GM19351 (cell line): ENCODE results near the gene TARP.
"Not testable (repeated sequence)": the region's sequence is repeated elsewhere in the genome, so short reads cannot be mapped to it uniquely, and the experiment has no call there.

Experiments
- ATAC-seq: cut with Tn5 transposase; IDR thresholded peaks from one replicate; pipeline ENCODE4 v1.9.1; 2021; ENCODE audit warnings: mild to moderate bottlenecking, moderate library complexity; ENCODE audit not compliant: unreplicated experiment

TARP gene

GRCh38 chr7:38263274-38263673 is 10.2 kb downstream of the TARP start:
- ATAC-seq = not testable (repeated sequence)

- no peak for ATAC-seq
These were observed 10.9 kb downstream of the TARP start for GRCh38 chr7:38262545-38262944.

- ATAC-seq = not testable (repeated sequence)
These were observed 11.4 kb downstream of the TARP start for GRCh38 chr7:38262026-38262425.

DNA sequence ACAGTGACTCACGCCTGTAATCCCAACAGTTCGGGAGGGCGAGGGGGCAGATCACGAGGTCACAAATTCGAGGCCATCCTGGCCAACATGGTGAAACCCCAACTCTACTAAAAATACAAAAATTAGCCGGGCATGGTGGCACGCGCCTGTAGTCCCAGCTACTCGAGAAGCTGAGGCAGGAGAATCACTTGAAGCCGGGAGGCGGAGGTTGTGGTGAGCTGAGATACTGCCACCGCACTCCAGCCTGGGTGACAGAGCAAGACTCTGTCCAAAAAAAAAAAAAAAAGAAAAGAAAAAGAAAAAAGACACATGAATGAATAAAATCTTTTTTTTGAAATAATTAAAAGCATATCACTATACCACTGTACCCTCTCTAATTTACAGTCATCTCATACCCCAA is 11.8 kb downstream of the TARP start:
- not testable (repeated sequence) for ATAC-seq

DNA sequence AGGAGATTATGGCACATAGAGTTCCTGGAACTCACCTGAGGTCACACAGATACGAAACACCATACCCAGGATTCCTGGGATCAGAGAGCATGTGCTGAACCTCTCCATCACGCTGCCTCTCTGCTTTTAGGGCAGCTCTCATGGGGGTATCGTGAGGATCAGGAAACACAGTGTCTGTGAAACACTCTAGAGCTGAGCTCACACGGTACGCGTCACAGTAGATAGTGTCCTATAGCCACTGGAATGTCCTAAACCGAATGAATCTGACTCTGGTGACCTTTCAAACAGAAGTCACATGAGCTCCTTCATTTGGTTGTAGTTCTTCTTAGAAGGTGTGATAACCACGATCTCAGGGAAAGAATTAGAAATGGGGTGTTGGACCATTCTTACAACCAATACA is 14.3 kb downstream of the TARP start:
- ATAC-seq = not testable (repeated sequence)

DNA sequence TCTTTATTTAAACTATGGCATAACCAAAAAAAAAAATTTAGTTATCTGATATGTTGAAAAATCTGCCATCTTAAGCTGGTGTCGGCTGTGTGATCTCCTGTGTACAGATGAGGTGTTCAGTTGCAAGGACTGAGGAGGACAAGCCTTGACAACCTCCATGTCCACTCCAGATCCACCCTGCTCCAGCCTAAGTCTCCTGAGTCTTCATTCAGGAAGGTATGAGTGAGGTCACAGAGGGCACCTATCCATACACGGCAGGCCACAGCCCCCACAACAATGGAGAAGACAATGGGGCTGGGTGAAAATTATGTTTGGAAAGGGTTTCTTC is 16.1 kb downstream of the TARP start:
- no peak for ATAC-seq

- peak; percentile 99 for ATAC-seq
These were observed 23.6 kb downstream of the TARP start for GRCh38 chr7:38249849-38250248.

- no peak for ATAC-seq
These were observed 25.3 kb downstream of the TARP start for GRCh38 chr7:38248069-38248567.

DNA sequence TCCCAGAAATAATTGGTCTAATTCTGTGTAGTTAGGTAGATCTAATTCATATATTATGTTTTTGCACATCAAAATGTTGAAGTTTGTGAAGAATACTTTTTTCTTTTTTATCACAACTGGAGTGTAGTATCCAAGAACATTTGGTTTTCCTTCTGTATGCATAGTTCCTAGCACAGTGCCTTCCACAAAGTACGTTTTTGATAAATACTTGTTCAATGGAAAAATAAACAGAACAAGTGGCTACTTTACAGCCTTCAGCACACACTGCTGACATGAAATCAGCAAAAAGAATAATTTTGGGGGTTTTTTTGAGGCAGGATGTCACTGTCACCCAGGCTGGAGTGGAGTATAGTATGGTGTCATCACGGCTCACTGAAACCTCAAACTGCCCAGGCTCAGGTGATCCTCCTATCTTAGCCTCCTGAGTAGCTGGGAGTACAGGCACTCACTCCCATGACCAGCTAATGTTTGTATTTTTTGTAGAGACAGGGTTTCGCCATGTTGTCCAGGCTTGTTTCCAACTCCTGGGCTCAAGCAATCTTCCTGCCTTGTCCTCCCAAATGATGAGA is 27.9 kb downstream of the TARP start:
- no peak for ATAC-seq

DNA sequence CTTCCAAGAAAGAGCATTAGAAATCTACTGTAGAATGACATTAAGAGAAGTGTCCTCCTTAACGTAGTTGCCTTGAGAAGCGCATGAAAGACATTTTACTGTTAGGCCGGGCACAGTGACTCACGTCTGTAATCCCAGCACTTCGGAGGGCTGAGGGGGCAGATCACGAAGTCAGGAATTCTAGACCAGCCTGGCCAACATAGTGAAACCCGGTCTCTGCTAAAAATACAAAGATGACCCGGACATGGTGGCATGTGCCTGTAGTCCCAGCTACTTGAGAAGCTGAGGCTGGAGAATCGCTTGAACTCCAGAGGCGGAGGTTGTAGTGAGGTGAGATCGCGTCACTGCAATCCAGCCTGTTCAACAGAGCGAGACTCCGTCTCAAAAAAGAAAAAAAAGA is 28.9 kb downstream of the TARP start:
- no peak for ATAC-seq

DNA sequence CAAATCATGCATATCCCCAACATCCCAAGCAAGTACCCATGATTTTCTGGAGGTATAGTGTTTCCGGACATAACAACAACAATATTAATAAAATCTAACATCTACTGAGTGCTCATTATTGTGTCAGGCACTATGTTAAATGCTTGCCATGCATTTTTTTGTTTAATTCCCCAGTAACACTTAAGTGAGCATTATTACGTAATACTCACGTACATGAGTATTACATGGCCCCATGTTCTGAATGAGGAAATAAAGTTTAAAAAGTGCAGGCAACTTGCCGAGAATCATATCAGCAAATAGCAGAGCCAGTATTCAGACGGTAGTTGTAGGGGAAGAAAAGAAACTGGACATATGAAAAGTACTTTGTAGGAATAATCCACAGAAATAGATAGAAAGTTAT is 30.1 kb downstream of the TARP start:
- not testable (repeated sequence) for ATAC-seq

GRCh38 chr7:38242814-38243213 is 30.6 kb downstream of the TARP start:
- ATAC-seq = no peak

DNA sequence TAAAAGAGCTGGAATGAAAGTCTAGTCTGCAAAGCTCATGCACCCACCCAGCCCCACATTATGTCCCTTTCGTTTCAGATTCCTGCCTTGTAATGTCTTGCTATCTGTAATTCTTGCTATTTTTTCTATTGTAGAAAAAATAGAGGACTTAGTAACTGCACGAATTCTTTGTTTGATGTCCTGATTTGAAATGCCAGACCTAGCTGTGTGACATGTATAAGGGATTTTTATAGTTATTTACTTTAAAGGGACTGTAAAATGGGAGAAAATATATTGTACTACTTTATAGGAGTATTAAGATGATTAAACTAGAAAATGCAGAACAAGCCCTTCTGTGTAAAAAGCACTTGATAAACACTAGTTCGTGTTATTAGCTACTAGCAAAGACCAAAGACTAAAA is 32.4 kb downstream of the TARP start:
- ATAC-seq = no peak

GRCh38 chr7:38239129-38239528 is 34.3 kb downstream of the TARP start:
- not testable (repeated sequence) for ATAC-seq

DNA sequence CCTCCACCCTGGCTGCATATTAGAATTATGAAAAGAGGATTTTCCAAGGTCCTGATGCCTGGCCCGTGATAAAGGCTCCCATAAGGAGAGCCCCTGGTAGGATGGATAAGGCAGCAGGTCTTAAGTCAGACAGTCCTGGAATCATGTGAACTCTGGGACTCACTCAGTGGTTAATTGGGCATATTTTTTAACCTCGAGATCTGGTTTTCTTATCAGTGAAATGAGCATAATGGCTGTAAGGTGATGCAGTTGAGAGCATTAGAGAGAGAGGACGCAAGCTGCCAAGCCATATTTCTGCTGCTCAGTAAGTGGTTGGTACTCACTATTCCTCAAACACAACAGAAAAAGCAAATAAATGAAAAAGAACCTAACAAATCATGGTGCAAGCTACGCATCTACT is 37.8 kb downstream of the TARP start:
- no peak for ATAC-seq

- ATAC-seq = not testable (repeated sequence)
These were observed 38.7 kb downstream of the TARP start for GRCh38 chr7:38234759-38235158.

DNA sequence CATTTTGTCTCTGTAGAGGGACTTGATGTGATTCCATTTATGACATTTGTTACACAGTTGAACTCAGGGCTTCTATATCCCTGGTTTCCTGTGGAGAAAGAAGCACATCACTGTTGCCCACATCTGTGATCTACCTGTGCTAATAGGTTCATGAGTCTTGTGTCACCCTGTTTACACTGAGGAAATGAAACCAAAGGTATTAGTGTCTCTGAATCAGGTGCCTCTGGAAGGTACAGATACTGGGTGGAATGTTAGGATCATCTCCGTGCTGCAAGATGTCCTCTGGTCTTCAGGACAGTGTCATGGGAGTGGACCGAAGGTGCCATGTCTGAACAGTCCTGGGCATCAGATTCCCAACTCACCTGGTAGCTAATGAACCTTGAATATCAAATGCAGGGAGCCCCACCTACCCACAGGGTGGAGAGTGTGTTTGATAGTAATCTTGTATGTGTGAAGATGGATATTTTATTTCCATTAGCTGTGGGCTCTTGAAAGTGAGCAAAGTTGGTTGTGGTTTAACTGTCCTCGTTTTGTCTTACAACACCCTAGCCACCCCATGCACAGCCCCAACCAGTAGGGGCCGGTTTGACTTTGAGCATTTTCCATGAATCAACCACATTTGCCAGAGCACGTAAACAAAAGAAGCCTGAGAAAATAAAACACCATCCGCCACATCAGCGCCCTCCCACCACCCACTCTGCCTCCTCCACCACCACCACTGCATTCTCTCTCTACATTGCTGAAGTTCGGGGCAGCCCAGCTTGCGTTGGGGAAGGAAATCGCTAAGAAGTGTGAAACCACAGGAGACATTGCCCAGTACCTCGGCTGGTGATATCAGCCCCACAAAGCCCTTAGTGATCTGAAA is 40.7 kb downstream of the TARP start:
- peak; percentile 90 for ATAC-seq

DNA sequence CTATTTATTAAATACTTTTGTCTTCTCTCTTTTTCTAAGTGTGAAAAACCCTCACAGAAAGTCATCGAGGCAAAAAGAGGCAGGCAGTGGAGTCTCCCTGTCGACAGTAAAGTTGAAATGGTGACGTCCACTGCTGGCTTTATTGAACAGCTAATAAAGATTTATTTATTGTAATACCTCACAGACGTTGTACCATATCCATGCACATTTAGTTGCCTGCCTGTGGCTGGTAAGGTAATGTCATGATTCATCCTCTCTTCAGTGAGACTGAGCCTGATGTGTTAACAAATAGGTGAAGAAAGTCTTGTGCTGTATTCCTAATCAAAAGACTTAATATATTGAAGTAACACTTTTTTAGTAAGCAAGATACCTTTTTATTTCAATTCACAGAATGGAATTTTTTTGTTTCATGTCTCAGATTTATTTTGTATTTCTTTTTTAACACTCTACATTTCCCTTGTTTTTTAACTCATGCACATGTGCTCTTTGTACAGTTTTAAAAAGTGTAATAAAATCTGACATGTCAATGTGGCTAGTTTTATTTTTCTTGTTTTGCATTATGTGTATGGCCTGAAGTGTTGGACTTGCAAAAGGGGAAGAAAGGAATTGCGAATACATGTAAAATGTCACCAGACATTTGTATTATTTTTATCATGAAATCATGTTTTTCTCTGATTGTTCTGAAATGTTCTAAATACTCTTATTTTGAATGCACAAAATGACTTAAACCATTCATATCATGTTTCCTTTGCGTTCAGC is 43.4 kb downstream of the TARP start:
- no peak for ATAC-seq

GRCh38 chr7:38229386-38229785 is 44.0 kb downstream of the TARP start:
- ATAC-seq = no peak

- ATAC-seq = no peak
These were observed 49.0 kb downstream of the TARP start for GRCh38 chr7:38224392-38224791.

DNA sequence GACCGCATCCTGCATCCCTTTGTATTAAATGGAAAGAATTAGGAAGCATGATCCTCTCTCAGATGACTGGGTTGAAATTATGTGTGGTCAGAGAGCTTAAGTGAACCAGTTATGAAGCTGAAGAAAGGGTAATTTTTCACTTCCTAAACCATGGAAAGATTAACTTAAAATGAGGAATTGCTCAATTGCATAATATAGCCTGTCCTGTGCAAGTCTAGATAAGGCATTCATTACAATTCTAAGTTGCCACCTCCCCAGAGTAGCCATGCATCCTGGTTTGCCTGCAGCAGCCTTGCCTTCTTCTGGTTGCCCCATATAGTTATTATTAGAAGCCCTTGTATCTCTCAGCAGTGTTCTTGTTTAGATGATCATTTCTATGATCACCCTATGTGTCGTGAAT is 50.1 kb downstream of the TARP start:
- ATAC-seq = no peak
